Superior temporal gyrus (tissue), 1 donor: Measurements from ENCODE around the gene IDI1.
A peak's percentile ranks its signal among the peaks of the same experiment; 100 is the strongest.
"Not testable (repeated sequence)": the region's sequence is repeated elsewhere in the genome, so short reads cannot be mapped to it uniquely, and the experiment has no call there.

Experiments
- DNase-seq: peaks from one replicate; pipeline ENCODE4 v3.0.0-alpha.2; 2016; ENCODE audit errors: extremely low spot score

IDI1 gene

GRCh38 chr10:1034758-1035157, 14.2 kb downstream of the IDI1 start:
- DNase-seq = peak; percentile 84

- no peak for DNase-seq
Observed at GRCh38 chr10:1033601-1034000, 15.3 kb downstream of the IDI1 start.

GRCh38 chr10:1029838-1030237, 19.1 kb downstream of the IDI1 start:
- DNase-seq = no peak

GRCh38 chr10:1026578-1026977, 22.3 kb downstream of the IDI1 start:
- no peak for DNase-seq

GRCh38 chr10:1025683-1026082, 23.2 kb downstream of the IDI1 start, which contains the start of gene IDI2:
IDI2 (minus strand) TSS chr10:1025859; CDS start chr10:1024723, 1,136 bp downstream.
- DNase-seq = no peak

- no peak for DNase-seq
Observed at GRCh38 chr10:1024103-1024502, 24.8 kb downstream of the IDI1 start.

GRCh38 chr10:1022413-1022812, 26.5 kb downstream of the IDI1 start:
- peak; percentile 78 for DNase-seq

- no peak for DNase-seq
Observed at GRCh38 chr10:1020958-1021357, 28.0 kb downstream of the IDI1 start.

GRCh38 chr10:1020460-1020859, 28.5 kb downstream of the IDI1 start:
- DNase-seq = no peak

GRCh38 chr10:1019362-1019761, 29.6 kb downstream of the IDI1 start:
- no peak for DNase-seq

- DNase-seq = no peak
Observed at GRCh38 chr10:1015688-1016087, 33.2 kb downstream of the IDI1 start.

GRCh38 chr10:1011696-1012095, 37.2 kb downstream of the IDI1 start:
- DNase-seq = no peak

GRCh38 chr10:1010703-1011102, 38.2 kb downstream of the IDI1 start:
- no peak for DNase-seq

GRCh38 chr10:1009947-1010346, 39.0 kb downstream of the IDI1 start:
- not testable (repeated sequence) for DNase-seq

GRCh38 chr10:1009071-1009494, 39.8 kb downstream of the IDI1 start:
- DNase-seq = no peak

GRCh38 chr10:1007583-1007982, 41.3 kb downstream of the IDI1 start:
- no peak for DNase-seq

- DNase-seq = no peak
Observed at GRCh38 chr10:1006573-1006972, 42.3 kb downstream of the IDI1 start.

- DNase-seq = no peak
Observed at GRCh38 chr10:1003884-1004670, 44.8 kb downstream of the IDI1 start.

GRCh38 chr10:1002425-1003006, 46.4 kb downstream of the IDI1 start:
- no peak for DNase-seq

GRCh38 chr10:997266-998022, 51.5 kb downstream of the IDI1 start:
- DNase-seq = no peak

GRCh38 chr10:996031-996430, 52.9 kb downstream of the IDI1 start:
- no peak for DNase-seq

- DNase-seq = no peak
Observed at GRCh38 chr10:995559-995926, 53.4 kb downstream of the IDI1 start.
